Measurements from ENCODE around the gene PRDM15.

DNA sequence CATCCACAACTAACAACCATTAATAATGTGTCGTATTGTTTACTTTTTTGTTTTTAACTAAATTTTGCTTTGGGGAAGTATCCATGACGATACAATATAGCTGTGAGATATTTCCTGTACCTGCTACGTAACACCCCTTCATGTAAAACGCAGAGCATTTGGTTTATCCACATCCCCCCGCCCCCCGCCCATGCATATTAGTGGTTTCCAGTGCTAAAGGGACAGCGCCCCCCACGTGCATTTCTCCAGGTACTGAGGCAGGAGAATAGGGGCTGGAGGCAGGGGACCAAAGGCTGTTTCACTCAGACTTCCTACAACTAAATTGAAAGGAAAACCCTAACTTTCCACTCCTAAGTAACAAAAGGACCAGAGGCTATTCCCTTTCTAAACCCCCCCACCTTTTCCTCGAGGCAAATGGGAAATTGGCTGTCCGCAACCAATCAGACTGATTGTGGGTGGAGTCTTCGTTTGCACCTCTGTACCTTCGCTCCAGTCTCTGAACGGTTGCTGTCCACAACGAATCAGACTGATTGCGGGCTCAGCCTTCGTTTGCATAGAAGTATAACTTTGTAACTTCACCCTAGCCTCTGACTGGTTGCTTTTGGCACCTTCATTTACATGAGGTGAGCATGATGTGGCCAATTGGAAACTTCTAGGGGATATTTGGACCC is 100.1 kb downstream of the PRDM15 start:
- TF ChIP-seq CTCF (IDR thresholded peaks at IDR 0.05; ENCODE audit: low read depth, low read length) (no peak), EZH2phosphoT487 (IDR thresholded peaks at IDR 0.05; ENCODE audit: low read depth) (no peak)

Data from OCI-LY3 (cell line).